SK-N-SH (cell line): ENCODE results near the gene RBM44.

ENCODE experiments used
- ELF1 ChIP-seq: IDR thresholded peaks from 2 replicates; pipeline ENCODE4 v1.4.0; 2012
- EZH2phosphoT487 ChIP-seq: fragments of 200-600 bp; sonication (generic); IDR thresholded peaks from 2 replicates; pipeline ENCODE4 v1.6.1; 2017; ENCODE audit warnings: low read depth, mixed run types, mild to moderate bottlenecking, antibody characterized with exemption, moderate library complexity, borderline replicate concordance
- GABPA ChIP-seq: IDR thresholded peaks from 2 replicates; pipeline ENCODE4 v1.4.0; 2012; ENCODE audit warnings: low read depth, mild to moderate bottlenecking
- POLR2AphosphoS5 ChIP-seq: IDR thresholded peaks from 2 replicates; pipeline ENCODE4 v1.6.1; 2012; ENCODE audit warnings: low read depth, low read length
- RCOR1 ChIP-seq: fragments of 150-350 bp; IDR thresholded peaks from 2 replicates; pipeline ENCODE4 v1.6.1; 2017; ENCODE audit warnings: antibody characterized with exemption, low read length
- SIN3A ChIP-seq: IDR thresholded peaks from 2 replicates; pipeline ENCODE4 v1.6.1; 2012; ENCODE audit warnings: low read depth, mild to moderate bottlenecking, low read length, moderate library complexity, borderline replicate concordance
- SMC3 ChIP-seq: IDR thresholded peaks from 2 replicates; pipeline ENCODE4 v1.6.1; 2012; ENCODE audit warnings: low read depth, low read length, improper control_type of control experiment
- TCF12 ChIP-seq: IDR thresholded peaks from 2 replicates; pipeline ENCODE4 v1.4.0; 2012
- TF ChIP-seq, protein P1 (sequence below): fragments of 200-600 bp; sonication (generic); IDR thresholded peaks from 2 replicates; pipeline ENCODE4 v1.6.1; 2017; ENCODE audit warnings: antibody characterized with exemption, mild to moderate bottlenecking, moderate library complexity
- TF ChIP-seq, protein P2 (sequence below): IDR thresholded peaks from 2 replicates; pipeline ENCODE4 v1.4.0; 2012; ENCODE audit warnings: low read depth, borderline replicate concordance
- TF ChIP-seq, protein P3 (sequence below): IDR thresholded peaks from 2 replicates; pipeline ENCODE4 v1.6.1; 2012; ENCODE audit warnings: mild to moderate bottlenecking, low read depth, low read length, moderate library complexity

DNA sequence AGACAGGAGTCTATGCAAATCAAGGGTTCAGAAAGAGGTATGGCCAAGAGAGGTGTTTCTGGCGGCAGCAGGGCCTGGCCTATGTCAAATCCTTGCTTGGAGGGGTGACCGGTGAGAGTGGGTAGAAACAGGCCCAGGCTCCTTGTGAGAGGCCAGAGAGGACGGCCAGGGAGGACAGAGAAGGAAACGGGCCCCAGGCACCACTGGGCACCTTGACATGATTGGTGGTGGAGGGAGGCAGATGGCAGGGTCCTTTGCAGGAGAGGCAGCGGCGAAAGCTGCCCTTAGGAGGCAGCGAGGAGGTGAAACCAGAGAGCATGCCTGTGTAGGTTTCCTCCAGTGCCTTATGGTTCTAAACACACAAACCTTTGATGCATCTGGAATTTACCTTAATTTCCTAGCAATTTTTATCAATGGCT, 67.1 kb downstream of the RBM44 start:
- TF ChIP-seq POLR2AphosphoS5: no peak
- no peak; the same call in 1 of the 2 replicates for TF ChIP-seq SMC3
- TF ChIP-seq, protein P1, sequence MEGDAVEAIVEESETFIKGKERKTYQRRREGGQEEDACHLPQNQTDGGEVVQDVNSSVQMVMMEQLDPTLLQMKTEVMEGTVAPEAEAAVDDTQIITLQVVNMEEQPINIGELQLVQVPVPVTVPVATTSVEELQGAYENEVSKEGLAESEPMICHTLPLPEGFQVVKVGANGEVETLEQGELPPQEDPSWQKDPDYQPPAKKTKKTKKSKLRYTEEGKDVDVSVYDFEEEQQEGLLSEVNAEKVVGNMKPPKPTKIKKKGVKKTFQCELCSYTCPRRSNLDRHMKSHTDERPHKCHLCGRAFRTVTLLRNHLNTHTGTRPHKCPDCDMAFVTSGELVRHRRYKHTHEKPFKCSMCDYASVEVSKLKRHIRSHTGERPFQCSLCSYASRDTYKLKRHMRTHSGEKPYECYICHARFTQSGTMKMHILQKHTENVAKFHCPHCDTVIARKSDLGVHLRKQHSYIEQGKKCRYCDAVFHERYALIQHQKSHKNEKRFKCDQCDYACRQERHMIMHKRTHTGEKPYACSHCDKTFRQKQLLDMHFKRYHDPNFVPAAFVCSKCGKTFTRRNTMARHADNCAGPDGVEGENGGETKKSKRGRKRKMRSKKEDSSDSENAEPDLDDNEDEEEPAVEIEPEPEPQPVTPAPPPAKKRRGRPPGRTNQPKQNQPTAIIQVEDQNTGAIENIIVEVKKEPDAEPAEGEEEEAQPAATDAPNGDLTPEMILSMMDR: peak; percentile 29
- TF ChIP-seq, protein P2, sequence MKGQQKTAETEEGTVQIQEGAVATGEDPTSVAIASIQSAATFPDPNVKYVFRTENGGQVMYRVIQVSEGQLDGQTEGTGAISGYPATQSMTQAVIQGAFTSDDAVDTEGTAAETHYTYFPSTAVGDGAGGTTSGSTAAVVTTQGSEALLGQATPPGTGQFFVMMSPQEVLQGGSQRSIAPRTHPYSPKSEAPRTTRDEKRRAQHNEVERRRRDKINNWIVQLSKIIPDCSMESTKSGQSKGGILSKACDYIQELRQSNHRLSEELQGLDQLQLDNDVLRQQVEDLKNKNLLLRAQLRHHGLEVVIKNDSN: no peak
- TF ChIP-seq ELF1: no peak
- no peak for TF ChIP-seq SIN3A
- no peak for TF ChIP-seq TCF12
- TF ChIP-seq, protein P3, sequence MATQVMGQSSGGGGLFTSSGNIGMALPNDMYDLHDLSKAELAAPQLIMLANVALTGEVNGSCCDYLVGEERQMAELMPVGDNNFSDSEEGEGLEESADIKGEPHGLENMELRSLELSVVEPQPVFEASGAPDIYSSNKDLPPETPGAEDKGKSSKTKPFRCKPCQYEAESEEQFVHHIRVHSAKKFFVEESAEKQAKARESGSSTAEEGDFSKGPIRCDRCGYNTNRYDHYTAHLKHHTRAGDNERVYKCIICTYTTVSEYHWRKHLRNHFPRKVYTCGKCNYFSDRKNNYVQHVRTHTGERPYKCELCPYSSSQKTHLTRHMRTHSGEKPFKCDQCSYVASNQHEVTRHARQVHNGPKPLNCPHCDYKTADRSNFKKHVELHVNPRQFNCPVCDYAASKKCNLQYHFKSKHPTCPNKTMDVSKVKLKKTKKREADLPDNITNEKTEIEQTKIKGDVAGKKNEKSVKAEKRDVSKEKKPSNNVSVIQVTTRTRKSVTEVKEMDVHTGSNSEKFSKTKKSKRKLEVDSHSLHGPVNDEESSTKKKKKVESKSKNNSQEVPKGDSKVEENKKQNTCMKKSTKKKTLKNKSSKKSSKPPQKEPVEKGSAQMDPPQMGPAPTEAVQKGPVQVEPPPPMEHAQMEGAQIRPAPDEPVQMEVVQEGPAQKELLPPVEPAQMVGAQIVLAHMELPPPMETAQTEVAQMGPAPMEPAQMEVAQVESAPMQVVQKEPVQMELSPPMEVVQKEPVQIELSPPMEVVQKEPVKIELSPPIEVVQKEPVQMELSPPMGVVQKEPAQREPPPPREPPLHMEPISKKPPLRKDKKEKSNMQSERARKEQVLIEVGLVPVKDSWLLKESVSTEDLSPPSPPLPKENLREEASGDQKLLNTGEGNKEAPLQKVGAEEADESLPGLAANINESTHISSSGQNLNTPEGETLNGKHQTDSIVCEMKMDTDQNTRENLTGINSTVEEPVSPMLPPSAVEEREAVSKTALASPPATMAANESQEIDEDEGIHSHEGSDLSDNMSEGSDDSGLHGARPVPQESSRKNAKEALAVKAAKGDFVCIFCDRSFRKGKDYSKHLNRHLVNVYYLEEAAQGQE: no peak
- TF ChIP-seq EZH2phosphoT487: no peak
- no peak for TF ChIP-seq RCOR1
- no peak for TF ChIP-seq GABPA
